H1 (cell line): Measurements from ENCODE around the gene ADSS2.

Source experiments
- CBX8 ChIP-seq: fragments of 300-800, 300-1000 bp; sonication (generic); IDR thresholded peaks from 2 replicates; pipeline ENCODE4 v1.7.1; 2016; ENCODE audit warnings: low read depth, low read length, borderline replicate concordance
- CHD1 ChIP-seq: IDR thresholded peaks from 2 replicates; pipeline ENCODE4 v1.6.1; 2012; ENCODE audit warnings: low read depth, low read length, improper control_type of control experiment
- MAFK ChIP-seq: IDR thresholded peaks from 2 replicates; pipeline ENCODE4 v1.6.1; 2012; ENCODE audit warnings: low read depth, mild to moderate bottlenecking, improper control_type of control experiment, low read length
- POLR2A ChIP-seq, 2 experiments: IDR thresholded peaks; 1 replicate in 1 of 2; 2 replicates in 1 of 2; pipeline ENCODE4 v1.6.1; 2011; ENCODE audit warnings: low read depth in 2 of 2, low read length in 2 of 2, mild to moderate bottlenecking in 2 of 2; ENCODE audit errors: control extremely low read depth in 1 of 2
- SP1 ChIP-seq: IDR thresholded peaks from 2 replicates; pipeline ENCODE4 v1.6.1; 2011; ENCODE audit warnings: low read depth, low read length
- USF2 ChIP-seq: IDR thresholded peaks from 2 replicates; pipeline ENCODE4 v1.6.1; 2011; ENCODE audit warnings: low read length, improper control_type of control experiment
- ZNF274 ChIP-seq: IDR thresholded peaks from 2 replicates; pipeline ENCODE4 v1.7.0; 2012; ENCODE audit warnings: low read length, borderline replicate concordance; ENCODE audit errors: extremely low read depth
- TF ChIP-seq, protein P1 (sequence below), 3 experiments: IDR thresholded peaks; 1 replicate in 2 of 3; 2 replicates in 1 of 3; pipeline versions ENCODE4 v1.5.1 to v1.6.1; 2011; ENCODE audit warnings: low read length in 3 of 3, mild to moderate bottlenecking in 3 of 3, inconsistent platforms in 2 of 3, low read depth in 1 of 3, moderate library complexity in 1 of 3; ENCODE audit not compliant: insufficient read depth in 1 of 3; ENCODE audit errors: control extremely low read depth in 1 of 3

GRCh38 chr1:244460197-244460596, 8.5 kb upstream of the ADSS2 start:
- TF ChIP-seq CBX8 (no peak), USF2 (no peak), CHD1 (no peak), SP1 (no peak), POLR2A (IDR thresholded peaks at IDR 0.05; ENCODE audit: control extremely low read depth in 1 of 2, low read depth in 2 of 2, low read length in 2 of 2) (no peak), ZNF274 (no peak), MAFK (no peak)
- TF ChIP-seq, protein P1, sequence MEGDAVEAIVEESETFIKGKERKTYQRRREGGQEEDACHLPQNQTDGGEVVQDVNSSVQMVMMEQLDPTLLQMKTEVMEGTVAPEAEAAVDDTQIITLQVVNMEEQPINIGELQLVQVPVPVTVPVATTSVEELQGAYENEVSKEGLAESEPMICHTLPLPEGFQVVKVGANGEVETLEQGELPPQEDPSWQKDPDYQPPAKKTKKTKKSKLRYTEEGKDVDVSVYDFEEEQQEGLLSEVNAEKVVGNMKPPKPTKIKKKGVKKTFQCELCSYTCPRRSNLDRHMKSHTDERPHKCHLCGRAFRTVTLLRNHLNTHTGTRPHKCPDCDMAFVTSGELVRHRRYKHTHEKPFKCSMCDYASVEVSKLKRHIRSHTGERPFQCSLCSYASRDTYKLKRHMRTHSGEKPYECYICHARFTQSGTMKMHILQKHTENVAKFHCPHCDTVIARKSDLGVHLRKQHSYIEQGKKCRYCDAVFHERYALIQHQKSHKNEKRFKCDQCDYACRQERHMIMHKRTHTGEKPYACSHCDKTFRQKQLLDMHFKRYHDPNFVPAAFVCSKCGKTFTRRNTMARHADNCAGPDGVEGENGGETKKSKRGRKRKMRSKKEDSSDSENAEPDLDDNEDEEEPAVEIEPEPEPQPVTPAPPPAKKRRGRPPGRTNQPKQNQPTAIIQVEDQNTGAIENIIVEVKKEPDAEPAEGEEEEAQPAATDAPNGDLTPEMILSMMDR (IDR thresholded peaks at IDR 0.05; ENCODE audit: control extremely low read depth in 1 of 3, insufficient read depth in 1 of 3, low read depth in 1 of 3, low read length in 3 of 3) = no peak
